PC-3 (cell line): ENCODE measurements around the gene PPP1R36. TPM values are rescaled to one million over a fixed set of nuclear protein-coding genes. Genes with fewer than 3 reads are reported as not detected.

ENCODE experiments used
- ATAC-seq: fragments of 200-7000 bp; cut with Tn5 transposase; 2 replicates; pipeline ENCODE4 v1.9.1; 2020; ENCODE audit warnings: mild to moderate bottlenecking, moderate library complexity
- BruUV-seq: library from RNA; stranded (reverse); fragments of 400-500 nt; replicated peaks from 2 replicates; lab custom pipeline; 2021; lab: Mats Ljungman, UMichigan
- CTCF ChIA-PET: fragments of 300-600 bp; sonication (Branson Sonifier 250); formaldehyde crosslinking; loops from one replicate; lab custom pipeline; 2022; ENCODE audit warnings: antibody characterized with exemption; lab: Charles Lee
- POLR2A ChIA-PET: fragments of 300-600 bp; sonication (Branson Sonifier 250); formaldehyde crosslinking; loops from one replicate; lab custom pipeline; 2022; ENCODE audit warnings: antibody characterized with exemption; ENCODE audit not compliant: unreplicated experiment; lab: Charles Lee
- DNase-seq: peaks from one replicate; pipeline ENCODE4 v3.0.0-alpha.2; 2015
- H2AFZ ChIP-seq: fragments of 300-600 bp; sonication (generic); 2 replicates; pipeline ENCODE4 v1.6.0; 2016; ENCODE audit warnings: antibody characterized with exemption, low read length
- H3F3A ChIP-seq: fragments of 300-600 bp; sonication (generic); one replicate; pipeline ENCODE4 v1.6.0; 2017; ENCODE audit warnings: antibody characterized with exemption, low read length, control low read depth, mild to moderate bottlenecking; ENCODE audit not compliant: unreplicated experiment
- H3K27ac ChIP-seq: fragments of 300-600 bp; sonication (generic); 2 replicates; pipeline ENCODE4 v1.5.1; 2016; ENCODE audit warnings: mild to moderate bottlenecking, low read length
- H3K27me3 ChIP-seq: fragments of 300-600 bp; sonication (generic); 2 replicates; pipeline ENCODE4 v1.6.1; 2016; ENCODE audit warnings: low read length, mixed read lengths
- H3K36me3 ChIP-seq: fragments of 300-600 bp; sonication (generic); 2 replicates; pipeline ENCODE4 v1.6.1; 2016; ENCODE audit warnings: low read depth, mixed run types, low read length, mixed read lengths
- H3K4me1 ChIP-seq: fragments of 300-600 bp; sonication (generic); 2 replicates; pipeline ENCODE4 v1.5.1; 2016; ENCODE audit warnings: low read length; ENCODE audit not compliant: insufficient read depth
- H3K4me2 ChIP-seq: fragments of 300-600 bp; sonication (generic); 2 replicates; pipeline ENCODE4 v1.6.0; 2016; ENCODE audit warnings: low read length
- H3K4me3 ChIP-seq: fragments of 300-600 bp; sonication (generic); 2 replicates; pipeline ENCODE4 v1.5.1; 2016; ENCODE audit warnings: mild to moderate bottlenecking, low read length, mixed read lengths
- H3K79me2 ChIP-seq: fragments of 300-600 bp; sonication (generic); 2 replicates; pipeline ENCODE4 v1.6.1; 2017; ENCODE audit warnings: low read length, mixed read lengths
- H3K9ac ChIP-seq: fragments of 300-600 bp; sonication (generic); 2 replicates; pipeline ENCODE4 v1.6.0; 2016; ENCODE audit warnings: mild to moderate bottlenecking, low read length
- H3K9me2 ChIP-seq: fragments of 300-600 bp; sonication (generic); replicated peaks from 2 replicates; pipeline ENCODE4 v1.6.1; 2016; ENCODE audit warnings: mixed run types, low read length, mixed read lengths
- H3K9me3 ChIP-seq: fragments of 300-600 bp; sonication (generic); 2 replicates; pipeline ENCODE4 v1.6.1; 2016; ENCODE audit warnings: low read length, mixed read lengths
- H4K20me1 ChIP-seq: fragments of 300-600 bp; sonication (generic); 2 replicates; pipeline ENCODE4 v1.6.1; 2016; ENCODE audit warnings: low read length, mixed read lengths
- CTCF ChIP-seq: fragments of 300-600 bp; sonication (generic); conservative IDR thresholded peaks from 2 replicates; pipeline ENCODE4 v1.5.1; 2017; ENCODE audit warnings: antibody characterized with exemption, low read depth, mild to moderate bottlenecking, low read length
- EZH2 ChIP-seq: fragments of 300-600 bp; sonication (generic); IDR thresholded peaks from one replicate; pipeline ENCODE4 v1.6.1; 2017; ENCODE audit warnings: antibody characterized with exemption, mild to moderate bottlenecking, low read length; ENCODE audit not compliant: unreplicated experiment
- EZH2phosphoT487 ChIP-seq: fragments of 300-600 bp; sonication (generic); IDR thresholded peaks from 2 replicates; pipeline ENCODE4 v1.6.1; 2018; ENCODE audit warnings: mild to moderate bottlenecking, antibody characterized with exemption, low read length, borderline replicate concordance
- intact Hi-C: fragments of 100-400 bp; cut with micrococcal nuclease; formaldehyde crosslinking; loops from 2 replicates; pipeline ENCODE4 v1.9.0; 2023
- total RNA-seq: library from RNA; depleted of rRNA; stranded (reverse); fragments of >200 nt; gene quantifications from 2 replicates; pipeline ENCODE4 v1.2.3, GENCODE V29; 2014

The PPP1R36 gene
- total RNA-seq, 1 experiment from 2014 or later, result 0.26 TPM

GRCh38 chr14:64502887-64503433 lies 46.8 kb upstream of the PPP1R36 start:
- BruUV-seq, result TSS peak; percentile 38
- ChIA-PET CTCF (no interaction called here), POLR2A (interaction anchor here (0.6 to 0.7 kb wide), 4 partner anchors 12 to 389 kb away, joined by 4 to 20 read pairs (median 8); no protein-coding TSS in a partner anchor)
- H3K4me3 ChIP-seq, result peak overlapping the region; percentile 82
- peak overlapping the region; percentile 88 for H3K9ac ChIP-seq
- 0 out of 2 replicates have a peak, but pooled peaks cover 1% of the 10 kb centered on the region for H3K36me3 ChIP-seq
- H3K4me2 ChIP-seq, result peak overlapping the region; percentile 97
- no peaks in the 10 kb centered on the region for H3K9me3 ChIP-seq
- intact Hi-C loops, result loop anchor here (1.0 to 10.0 kb wide), 4 partner anchors 37 to 158 kb away; partner anchors contain the start of gene HSPA2
- H3K4me1 ChIP-seq, result peaks cover 36% of the 10 kb centered on the region
- peaks cover 79% of the 10 kb centered on the region for H3K79me2 ChIP-seq
- no peaks in the 10 kb centered on the region for H3K27me3 ChIP-seq
- peak overlapping the region; percentile 89 for H3K27ac ChIP-seq
- no peak for TF ChIP-seq EZH2
- TF ChIP-seq EZH2phosphoT487, result no peak
- no peak for TF ChIP-seq CTCF
- peak overlapping the region; percentile 93 for H2AFZ ChIP-seq
- DNase-seq (peak; percentile 31), ATAC-seq (no peak)
- H4K20me1 ChIP-seq, result peaks cover 25% of the 10 kb centered on the region
- H3F3A ChIP-seq, result peaks cover 6% of the 10 kb centered on the region
- no peaks in the 10 kb centered on the region for H3K9me2 ChIP-seq

GRCh38 chr14:64503434-64504309 lies 46.1 kb upstream of the PPP1R36 start, which contains the start of gene ZBTB25:
Gene ZBTB25 (minus strand): TSS chr14:64503838. CDS start chr14:64490533, 13,305 bp downstream.
- Histone ChIP-seq H3K9me3 (no peaks in the 10 kb centered on the region), H3K4me3 (peak within 1 kb of the TSS; percentile 82), H3K27me3 (no peaks in the 10 kb centered on the region), H3K79me2 (peaks cover 87% of the 10 kb centered on the region), H3F3A (peaks cover 6% of the 10 kb centered on the region), H4K20me1 (peaks cover 32% of the 10 kb centered on the region), H3K36me3 (no peaks in the 10 kb centered on the region), H3K9ac (peak within 1 kb of the TSS; percentile 88), H3K27ac (peak within 1 kb of the TSS; percentile 89), H3K4me2 (peak within 1 kb of the TSS; percentile 97), H3K4me1 (peaks cover 43% of the 10 kb centered on the region), H3K9me2 (no peaks in the 10 kb centered on the region), H2AFZ (peak within 1 kb of the TSS; percentile 93)
- CTCF ChIA-PET, result interaction anchor here (0.6 kb wide), 1 partner anchor 133 kb away, joined by 3 read pairs; no protein-coding TSS in a partner anchor
- peak; percentile 93 for DNase-seq
- intact Hi-C loops, result loop anchor here (1.0 to 10.0 kb wide), 4 partner anchors 37 to 159 kb away; partner anchors contain the start of gene HSPA2
- ATAC-seq, result peak; percentile 63
- no TSS peak for BruUV-seq
- POLR2A ChIA-PET, result interaction anchor here (0.6 to 1.3 kb wide), 13 partner anchors 10 to 1511 kb away, joined by 4 to 53 read pairs (median 16); no protein-coding TSS in a partner anchor
- TF ChIP-seq EZH2phosphoT487 (no peak; the same call in 1 of the 2 replicates), CTCF (no peak), EZH2 (no peak)
